Right atrium auricular region (tissue), 2 donors: ENCODE measurements around the gene CDO1. TPM values are rescaled to one million over a fixed set of nuclear protein-coding genes. Genes with fewer than 3 reads are reported as not detected.
"Not testable (repeated sequence)": the region's sequence is repeated elsewhere in the genome, so short reads cannot be mapped to it uniquely, and the experiment has no call there.

Source experiments
- DNase-seq: peaks from one replicate; pipeline ENCODE4 v3.0.0-alpha.2; 2019; ENCODE audit warnings: low spot score
- H3K27ac ChIP-seq, 2 donors: fragments of 200-600 bp; sonication (generic); 1 replicate in 1 of 2; 2 replicates in 1 of 2; pipeline ENCODE4 v1.5.1; 2016 to 2019
- H3K27me3 ChIP-seq, 2 donors: fragments of 200-600 bp; sonication (generic); one replicate each; pipeline versions ENCODE4 v1.5.1 to v1.6.0; 2017 to 2019
- H3K36me3 ChIP-seq: fragments of 200-600 bp; sonication (generic); one replicate; pipeline ENCODE4 v1.5.1; 2016
- H3K4me1 ChIP-seq, 2 donors: fragments of 200-600 bp; sonication (generic); one replicate each; pipeline versions ENCODE4 v1.5.1 to v1.6.0; 2017 to 2019
- H3K4me3 ChIP-seq, 2 donors: fragments of 200-600 bp; sonication (generic); 1 replicate in 1 of 2; 2 replicates in 1 of 2; pipeline ENCODE4 v1.5.1; 2017 to 2019; ENCODE audit warnings: mild to moderate bottlenecking in 1 of 2, moderate library complexity in 1 of 2
- H3K9me3 ChIP-seq, 2 donors: fragments of 200-600 bp; sonication (generic); one replicate each; pipeline ENCODE4 v1.5.1; 2019
- total RNA-seq, 2 donors: library from RNA; depleted of rRNA; stranded (reverse); fragments of >200 nt; gene quantifications; one replicate each; pipeline ENCODE4 v1.1.0, GENCODE V29; 2016
- TF ChIP-seq, protein P1 (sequence below), 2 donors: fragments of 200-600 bp; sonication (generic); IDR thresholded peaks; one replicate each; pipeline ENCODE4 v1.5.1; 2019; ENCODE audit warnings: antibody characterized with exemption in 2 of 2

Gene CDO1
- total RNA-seq, 2 donors from 2014 or later, result 24.7 to 66.0 TPM

DNA sequence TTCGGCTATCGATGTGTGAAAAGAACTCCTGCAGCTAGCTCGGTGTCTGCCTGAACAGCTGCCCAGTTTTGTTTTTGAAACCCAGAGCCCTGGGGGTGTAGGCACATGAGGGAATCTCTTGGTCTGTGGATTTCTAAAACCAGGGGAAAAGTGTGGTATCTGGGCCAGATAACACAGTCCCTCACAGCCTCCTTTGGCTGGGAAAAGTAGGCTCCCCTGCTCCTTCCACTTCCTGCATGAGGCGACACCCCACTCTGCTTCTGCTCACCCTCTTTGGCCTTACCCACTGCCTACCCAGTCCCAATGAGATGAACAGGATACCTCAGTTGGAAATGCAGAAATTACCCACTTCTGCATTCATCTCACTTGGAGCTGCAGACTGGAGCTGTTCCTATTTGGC lies 9.5 kb upstream of the CDO1 start:
- no peaks in the 10 kb centered on the region for H3K27me3 ChIP-seq
- DNase-seq, result no peak
- TF ChIP-seq, protein P1, sequence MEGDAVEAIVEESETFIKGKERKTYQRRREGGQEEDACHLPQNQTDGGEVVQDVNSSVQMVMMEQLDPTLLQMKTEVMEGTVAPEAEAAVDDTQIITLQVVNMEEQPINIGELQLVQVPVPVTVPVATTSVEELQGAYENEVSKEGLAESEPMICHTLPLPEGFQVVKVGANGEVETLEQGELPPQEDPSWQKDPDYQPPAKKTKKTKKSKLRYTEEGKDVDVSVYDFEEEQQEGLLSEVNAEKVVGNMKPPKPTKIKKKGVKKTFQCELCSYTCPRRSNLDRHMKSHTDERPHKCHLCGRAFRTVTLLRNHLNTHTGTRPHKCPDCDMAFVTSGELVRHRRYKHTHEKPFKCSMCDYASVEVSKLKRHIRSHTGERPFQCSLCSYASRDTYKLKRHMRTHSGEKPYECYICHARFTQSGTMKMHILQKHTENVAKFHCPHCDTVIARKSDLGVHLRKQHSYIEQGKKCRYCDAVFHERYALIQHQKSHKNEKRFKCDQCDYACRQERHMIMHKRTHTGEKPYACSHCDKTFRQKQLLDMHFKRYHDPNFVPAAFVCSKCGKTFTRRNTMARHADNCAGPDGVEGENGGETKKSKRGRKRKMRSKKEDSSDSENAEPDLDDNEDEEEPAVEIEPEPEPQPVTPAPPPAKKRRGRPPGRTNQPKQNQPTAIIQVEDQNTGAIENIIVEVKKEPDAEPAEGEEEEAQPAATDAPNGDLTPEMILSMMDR (IDR thresholded peaks at IDR 0.05), result no peak
- H3K27ac ChIP-seq, result no peak overlapping the region
- peaks cover 15% of the 10 kb centered on the region for H3K36me3 ChIP-seq
- H3K4me3 ChIP-seq, result no peak overlapping the region
- H3K9me3 ChIP-seq, result no peaks in the 10 kb centered on the region
- H3K4me1 ChIP-seq, result no peaks in the 10 kb centered on the region

DNA sequence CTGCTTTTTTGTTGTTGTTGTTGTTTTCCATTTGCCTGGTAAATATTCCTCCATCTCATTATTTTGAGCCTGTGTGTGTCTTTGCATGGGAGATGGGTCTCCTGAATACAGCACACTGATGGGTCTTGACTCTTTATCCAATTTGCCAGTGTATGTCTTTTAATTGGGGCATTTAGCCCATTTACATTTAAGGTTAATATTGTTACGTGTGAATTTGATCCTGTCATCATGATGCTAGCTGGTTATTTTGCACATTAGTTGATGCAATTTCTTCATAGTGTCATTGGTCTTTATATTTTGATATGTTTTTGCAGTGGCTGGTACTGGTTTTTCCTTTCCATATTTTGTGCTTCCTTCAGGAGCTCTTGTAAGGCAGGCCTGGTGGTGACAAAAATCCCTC lies 8.5 kb upstream of the CDO1 start:
- H3K27me3 ChIP-seq, H3K4me1 ChIP-seq, H3K9me3 ChIP-seq, H3K36me3 ChIP-seq, DNase-seq, H3K27ac ChIP-seq, H3K4me3 ChIP-seq: not testable (repeated sequence)

DNA sequence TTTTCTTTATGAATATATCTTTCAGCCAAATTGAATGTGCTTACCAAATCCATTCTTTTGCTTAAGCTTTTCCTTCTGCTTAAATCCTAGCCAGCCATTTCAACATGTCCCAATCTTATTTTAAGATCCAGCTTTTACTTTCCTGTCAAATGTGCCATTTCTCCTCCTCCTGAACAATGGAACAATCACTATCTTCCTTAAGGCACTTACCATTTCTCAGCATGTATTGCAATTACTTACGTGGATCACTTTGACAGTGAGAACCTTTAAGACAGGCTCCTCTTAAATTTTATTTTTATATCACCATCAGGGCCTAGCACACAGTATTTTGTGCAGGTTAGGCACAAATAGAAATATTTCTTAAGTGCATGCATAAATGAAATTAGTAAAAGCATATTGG lies 4.4 kb upstream of the CDO1 start:
- DNase-seq, result no peak
- peaks cover 0 to 5% of the 10 kb centered on the region in 2 donors for H3K4me1 ChIP-seq
- no peaks in the 10 kb centered on the region for H3K36me3 ChIP-seq
- H3K4me3 ChIP-seq, result no peak overlapping the region
- H3K27ac ChIP-seq, result no peak overlapping the region
- no peaks in the 10 kb centered on the region for H3K9me3 ChIP-seq
- H3K27me3 ChIP-seq, result peaks cover 0 to 1% of the 10 kb centered on the region in 2 donors
- TF ChIP-seq, protein P1 (IDR thresholded peaks at IDR 0.05), result no peak

DNA sequence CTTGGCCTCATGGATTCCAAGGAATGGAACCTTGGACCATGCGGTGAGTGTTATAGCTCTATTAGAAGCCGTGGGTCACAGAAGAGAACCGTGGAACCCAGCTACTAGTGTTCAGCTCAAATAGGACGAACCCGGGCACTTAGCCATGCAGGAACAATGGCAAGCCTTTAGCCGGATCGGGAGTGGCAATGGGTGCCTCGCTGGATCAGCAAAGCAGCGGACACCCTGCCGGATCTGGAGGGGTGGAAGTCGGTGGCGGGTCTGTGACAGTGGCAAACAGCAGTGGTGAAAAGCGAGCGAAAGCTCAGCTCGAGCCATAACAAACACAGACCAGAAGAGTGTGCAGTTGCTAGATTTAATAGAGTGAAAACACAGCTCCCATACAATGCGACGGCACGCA lies 2.4 kb upstream of the CDO1 start:
- no peak overlapping the region for H3K27ac ChIP-seq
- peaks cover 0 to 5% of the 10 kb centered on the region in 2 donors for H3K27me3 ChIP-seq
- TF ChIP-seq, protein P1 (IDR thresholded peaks at IDR 0.05), result no peak
- no peak overlapping the region for H3K4me3 ChIP-seq
- H3K4me1 ChIP-seq, result peaks cover 0 to 12% of the 10 kb centered on the region in 2 donors
- no peaks in the 10 kb centered on the region for H3K36me3 ChIP-seq
- no peak for DNase-seq
- H3K9me3 ChIP-seq, result no peaks in the 10 kb centered on the region

DNA sequence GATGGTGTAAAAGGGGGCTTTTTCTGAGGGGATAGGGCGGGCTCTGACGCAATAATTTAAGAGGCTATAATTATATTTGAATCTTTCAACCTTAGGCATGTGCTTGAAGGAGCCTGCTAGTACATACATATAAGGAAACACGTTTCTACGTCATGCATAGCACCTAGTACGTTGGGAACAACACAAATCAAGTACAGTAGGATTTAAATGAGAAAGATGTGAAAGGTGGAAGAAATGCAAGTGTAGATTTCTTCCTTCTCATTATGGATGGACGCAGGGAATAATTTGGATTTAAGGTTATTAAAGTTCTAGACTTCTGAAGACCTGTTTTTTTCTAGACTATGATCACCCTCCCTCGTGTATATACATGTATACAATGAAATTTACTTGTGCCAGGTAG lies 927 bp upstream of the CDO1 start:
- no peak overlapping the region for H3K27ac ChIP-seq

DNA sequence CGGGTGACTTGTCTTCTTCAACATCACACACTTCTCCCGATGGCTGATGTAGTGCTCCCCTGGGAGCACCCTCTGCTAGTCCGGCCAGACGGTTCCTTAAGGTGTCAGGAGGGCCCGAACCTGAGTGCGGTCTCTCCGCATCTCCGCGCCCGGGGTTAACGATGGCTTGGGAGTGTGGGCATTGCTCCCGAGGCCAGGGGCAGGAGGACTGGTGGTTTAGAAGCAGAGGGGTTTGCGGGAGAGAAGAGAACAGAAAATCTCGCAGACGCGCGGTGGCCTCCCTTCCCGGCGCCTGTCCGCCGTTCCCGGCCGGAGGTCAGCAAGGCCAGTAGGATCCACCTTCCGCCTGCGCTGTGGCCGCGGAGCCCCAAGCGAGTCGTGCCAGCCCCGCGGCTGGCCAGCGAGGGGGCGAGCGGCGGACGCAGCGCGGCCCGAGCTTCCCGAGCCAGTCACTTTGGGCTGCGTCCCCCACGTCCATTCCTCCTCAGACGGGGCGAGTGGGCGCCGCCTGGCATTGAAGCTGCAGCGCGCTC lies 700 bp downstream of the CDO1 start:
- TF ChIP-seq, protein P1 (IDR thresholded peaks at IDR 0.05), result no peak
- H3K27ac ChIP-seq, result peak overlapping the region; percentile 74 to 79
- peaks cover 0 to 12% of the 10 kb centered on the region in 2 donors for H3K4me1 ChIP-seq
- no peaks in the 10 kb centered on the region for H3K9me3 ChIP-seq
- H3K27me3 ChIP-seq, result peaks cover 0 to 5% of the 10 kb centered on the region in 2 donors
- peak overlapping the region; percentile 44 to 66 for H3K4me3 ChIP-seq
- DNase-seq, result no peak
- H3K36me3 ChIP-seq, result no peaks in the 10 kb centered on the region

More for the DNA sequence above, 927 bp upstream of the CDO1 start:
- no peaks in the 10 kb centered on the region for H3K9me3 ChIP-seq
- TF ChIP-seq, protein P1 (IDR thresholded peaks at IDR 0.05), result no peak
- peaks cover 0 to 5% of the 10 kb centered on the region in 2 donors for H3K27me3 ChIP-seq
- H3K4me3 ChIP-seq, result no peak overlapping the region
- peaks cover 0 to 12% of the 10 kb centered on the region in 2 donors for H3K4me1 ChIP-seq
- no peaks in the 10 kb centered on the region for H3K36me3 ChIP-seq
- DNase-seq, result no peak
